ENCODE measurements around the gene SYNGR1.

The SYNGR1 gene

DNA sequence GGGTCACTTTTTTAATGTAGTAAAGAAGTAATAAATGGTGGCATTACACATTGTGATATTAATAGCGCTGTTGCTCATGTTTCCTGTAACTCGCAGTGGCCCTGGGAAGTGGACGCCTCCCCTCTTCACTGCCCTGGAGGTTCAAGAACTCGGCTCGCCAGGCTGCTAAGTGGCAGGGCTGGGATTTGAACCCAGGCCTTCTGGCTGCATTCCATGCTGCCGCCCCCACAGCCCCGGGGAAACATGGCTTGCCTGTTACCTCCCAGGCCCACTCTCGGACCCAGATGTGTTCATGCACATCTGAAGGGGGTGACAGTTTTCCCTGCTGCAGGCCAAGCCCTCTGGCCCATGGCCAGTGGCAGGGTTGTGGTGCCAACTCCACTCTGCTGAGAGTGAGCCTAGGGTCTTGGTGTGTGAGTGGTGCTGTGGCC, 82.0 kb downstream of the SYNGR1 start:
- DNase-seq, result no peak

DNA sequence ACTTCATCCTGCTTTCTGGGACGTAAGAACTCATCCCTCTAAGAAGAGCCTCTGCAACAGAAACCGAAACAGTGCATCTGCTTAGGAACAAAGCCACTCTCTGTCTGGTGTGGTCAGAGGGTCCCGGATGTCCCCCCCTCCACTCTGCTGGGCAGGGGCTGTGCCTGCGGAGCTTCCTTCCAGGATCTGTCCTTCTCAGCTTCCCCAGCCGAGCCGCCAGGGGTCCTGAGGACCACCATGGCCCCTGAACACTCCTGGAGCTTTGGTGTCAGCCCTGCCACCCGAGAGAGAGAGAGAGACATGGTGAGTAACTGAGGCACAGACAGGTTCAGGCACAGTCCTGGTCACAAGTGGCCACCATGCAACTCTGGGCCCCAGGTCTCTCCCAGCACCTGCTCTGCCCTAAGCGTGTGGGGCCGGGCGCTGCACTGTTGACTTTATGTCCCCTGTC, 82.6 kb downstream of the SYNGR1 start:
- DNase-seq, result no peak

DNA sequence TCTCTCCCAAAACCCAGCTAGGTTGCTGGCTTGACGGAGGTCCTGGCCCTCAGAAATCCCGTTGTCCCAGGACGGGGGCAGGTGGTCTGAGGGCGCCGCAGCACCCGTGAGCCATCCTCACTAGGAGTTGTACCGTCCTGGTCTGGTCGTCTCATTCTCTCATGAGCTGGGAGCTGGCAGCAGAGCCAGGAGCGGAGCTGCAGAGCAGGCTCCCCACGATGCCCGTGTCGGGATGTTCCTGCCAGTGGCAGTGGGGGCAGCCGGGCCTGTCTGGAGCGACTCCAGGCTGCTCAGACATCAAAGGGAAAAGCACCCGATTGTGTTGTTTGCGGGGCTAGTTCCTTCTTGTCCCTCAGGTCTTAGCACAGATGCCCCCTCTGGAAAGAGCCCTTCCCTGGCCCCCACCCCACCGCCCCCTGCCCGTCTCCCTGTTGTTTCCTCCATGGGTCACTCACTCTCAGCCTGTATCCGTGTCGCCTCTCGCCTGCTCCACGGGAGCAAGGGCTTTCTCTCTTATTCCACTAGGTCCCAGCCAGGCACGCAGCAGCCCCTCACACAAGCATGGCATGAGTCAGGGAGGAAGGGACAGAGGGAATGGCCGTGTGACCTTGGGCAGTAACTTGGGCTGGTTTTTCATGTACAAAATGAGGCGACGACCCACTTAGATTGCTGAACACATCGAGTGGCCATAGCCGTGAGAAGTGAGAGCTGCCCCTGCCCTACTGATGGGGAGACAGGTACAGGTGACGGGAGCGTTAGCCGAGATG, 83.9 kb downstream of the SYNGR1 start:
- no peak for DNase-seq

DNA sequence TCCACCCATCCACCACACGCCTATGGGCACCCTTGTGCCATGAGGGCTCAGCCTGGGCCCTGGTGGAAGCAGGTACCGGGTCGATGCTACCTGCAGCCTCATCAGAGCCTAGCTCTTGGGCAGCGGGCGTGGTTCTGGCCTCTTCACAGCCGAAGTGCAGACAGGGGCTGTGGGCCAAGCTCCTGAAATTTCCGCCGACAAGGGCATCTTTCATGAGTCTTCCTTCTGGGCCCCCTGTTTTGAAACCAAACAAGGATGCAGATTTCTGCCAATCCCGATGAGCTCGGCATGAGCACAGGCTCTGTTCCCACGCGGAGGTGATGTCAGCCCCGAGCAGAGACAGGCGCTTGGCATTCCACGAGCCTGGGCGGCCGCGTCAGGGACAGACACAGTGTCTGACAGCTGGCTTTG, 84.5 kb downstream of the SYNGR1 start:
- DNase-seq, result no peak

DNA sequence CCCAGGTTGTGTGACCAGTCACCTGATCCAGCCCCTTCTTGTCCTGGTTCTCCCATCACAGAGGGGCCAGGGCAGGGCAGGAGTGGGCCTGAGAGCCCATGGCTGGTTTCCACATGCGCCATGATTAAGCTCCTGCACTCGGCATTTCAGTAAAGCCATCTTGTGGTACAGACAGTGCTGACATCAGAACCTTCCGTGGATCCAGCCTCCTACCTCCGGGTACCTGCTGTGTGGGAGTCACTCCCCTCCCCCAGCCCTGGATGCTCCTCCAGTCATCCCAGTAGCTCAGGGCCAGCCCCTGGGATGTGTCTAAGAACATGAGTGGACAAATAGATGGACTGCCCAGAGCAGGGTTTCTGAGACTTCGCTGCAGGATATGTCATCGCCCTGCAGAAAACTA, 84.9 kb downstream of the SYNGR1 start:
- DNase-seq, result no peak
